ENCODE results near the gene OGDHL.

- TF ChIP-seq CTCF (IDR thresholded peaks at IDR 0.05) = no peak
- no peak for TF ChIP-seq POLR2A (IDR thresholded peaks at IDR 0.05)
Measured at GRCh38 chr10:49745756-49746155, 16.4 kb downstream of the OGDHL start.
